HL-60 (cell line): ENCODE results near the gene RPSA.

Experiments used
- POLR2AphosphoS5 ChIP-seq: IDR thresholded peaks from 2 replicates; pipeline ENCODE4 v1.6.1; 2012; ENCODE audit warnings: low read depth
- SPI1 ChIP-seq: IDR thresholded peaks from 2 replicates; pipeline ENCODE4 v1.6.1; 2012; ENCODE audit warnings: low read depth, mild to moderate bottlenecking, borderline replicate concordance
- TF ChIP-seq, protein P1 (sequence below): IDR thresholded peaks from one replicate; pipeline ENCODE4 v1.5.1; 2011; ENCODE audit warnings: low read length, control low read depth, inconsistent platforms; ENCODE audit not compliant: insufficient read depth

- TF ChIP-seq, protein P1, sequence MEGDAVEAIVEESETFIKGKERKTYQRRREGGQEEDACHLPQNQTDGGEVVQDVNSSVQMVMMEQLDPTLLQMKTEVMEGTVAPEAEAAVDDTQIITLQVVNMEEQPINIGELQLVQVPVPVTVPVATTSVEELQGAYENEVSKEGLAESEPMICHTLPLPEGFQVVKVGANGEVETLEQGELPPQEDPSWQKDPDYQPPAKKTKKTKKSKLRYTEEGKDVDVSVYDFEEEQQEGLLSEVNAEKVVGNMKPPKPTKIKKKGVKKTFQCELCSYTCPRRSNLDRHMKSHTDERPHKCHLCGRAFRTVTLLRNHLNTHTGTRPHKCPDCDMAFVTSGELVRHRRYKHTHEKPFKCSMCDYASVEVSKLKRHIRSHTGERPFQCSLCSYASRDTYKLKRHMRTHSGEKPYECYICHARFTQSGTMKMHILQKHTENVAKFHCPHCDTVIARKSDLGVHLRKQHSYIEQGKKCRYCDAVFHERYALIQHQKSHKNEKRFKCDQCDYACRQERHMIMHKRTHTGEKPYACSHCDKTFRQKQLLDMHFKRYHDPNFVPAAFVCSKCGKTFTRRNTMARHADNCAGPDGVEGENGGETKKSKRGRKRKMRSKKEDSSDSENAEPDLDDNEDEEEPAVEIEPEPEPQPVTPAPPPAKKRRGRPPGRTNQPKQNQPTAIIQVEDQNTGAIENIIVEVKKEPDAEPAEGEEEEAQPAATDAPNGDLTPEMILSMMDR = no peak
- TF ChIP-seq POLR2AphosphoS5 (no peak), SPI1 (no peak)
These were observed 19.8 kb downstream of the RPSA start for GRCh38 chr3:39426312-39426711.
